Activated CD4-positive, alpha-beta memory T cell treated with anti-CD3 and anti-CD28 coated beads, Interleukin-2, amount 10 ng/mL, durations not matched to agents 7 days and 5 days (primary cell): ENCODE data around the gene MYMX. TPM values are rescaled to one million over a fixed set of nuclear protein-coding genes. Genes with fewer than 3 reads are reported as not detected.

Experiments used
- CTCF ChIA-PET: fragments of 350-600 bp; sonication (Branson Sonifier 250); formaldehyde crosslinking; loops from one replicate; lab custom pipeline; 2021; ENCODE audit warnings: antibody characterized with exemption, inconsistent platforms; lab: Charles Lee
- POLR2A ChIA-PET: fragments of 350-600 bp; sonication (Branson Sonifier 250); formaldehyde crosslinking; loops from one replicate; lab custom pipeline; 2021; ENCODE audit warnings: antibody characterized with exemption; lab: Charles Lee
- DNase-seq: peaks from one replicate; pipeline ENCODE4 v3.0.0-alpha.2; 2020
- H3K27ac Mint-ChIP-seq: one replicate; pipeline ENCODE4 v1.8.0; 2021; ENCODE audit warnings: mild to moderate bottlenecking, mixed read lengths
- H3K27me3 Mint-ChIP-seq: one replicate; pipeline ENCODE4 v1.8.0; 2021; ENCODE audit warnings: mixed read lengths
- H3K36me3 Mint-ChIP-seq: one replicate; pipeline ENCODE4 v1.8.0; 2021; ENCODE audit warnings: low read depth, mixed read lengths
- H3K4me1 Mint-ChIP-seq: one replicate; pipeline ENCODE4 v1.8.0; 2021; ENCODE audit warnings: mixed read lengths
- H3K4me3 Mint-ChIP-seq: one replicate; pipeline ENCODE4 v1.8.0; 2021; ENCODE audit warnings: mild to moderate bottlenecking, mixed read lengths
- H3K9me3 Mint-ChIP-seq: one replicate; pipeline ENCODE4 v1.8.0; 2021; ENCODE audit warnings: mixed read lengths
- total RNA-seq, 2 experiments: library from RNA; stranded (reverse); gene quantifications; one replicate each; pipeline ENCODE4 v1.2.3, GENCODE V29; 2021

MYMX gene
- total RNA-seq, 2 experiments from 2014 or later: not detected

DNA sequence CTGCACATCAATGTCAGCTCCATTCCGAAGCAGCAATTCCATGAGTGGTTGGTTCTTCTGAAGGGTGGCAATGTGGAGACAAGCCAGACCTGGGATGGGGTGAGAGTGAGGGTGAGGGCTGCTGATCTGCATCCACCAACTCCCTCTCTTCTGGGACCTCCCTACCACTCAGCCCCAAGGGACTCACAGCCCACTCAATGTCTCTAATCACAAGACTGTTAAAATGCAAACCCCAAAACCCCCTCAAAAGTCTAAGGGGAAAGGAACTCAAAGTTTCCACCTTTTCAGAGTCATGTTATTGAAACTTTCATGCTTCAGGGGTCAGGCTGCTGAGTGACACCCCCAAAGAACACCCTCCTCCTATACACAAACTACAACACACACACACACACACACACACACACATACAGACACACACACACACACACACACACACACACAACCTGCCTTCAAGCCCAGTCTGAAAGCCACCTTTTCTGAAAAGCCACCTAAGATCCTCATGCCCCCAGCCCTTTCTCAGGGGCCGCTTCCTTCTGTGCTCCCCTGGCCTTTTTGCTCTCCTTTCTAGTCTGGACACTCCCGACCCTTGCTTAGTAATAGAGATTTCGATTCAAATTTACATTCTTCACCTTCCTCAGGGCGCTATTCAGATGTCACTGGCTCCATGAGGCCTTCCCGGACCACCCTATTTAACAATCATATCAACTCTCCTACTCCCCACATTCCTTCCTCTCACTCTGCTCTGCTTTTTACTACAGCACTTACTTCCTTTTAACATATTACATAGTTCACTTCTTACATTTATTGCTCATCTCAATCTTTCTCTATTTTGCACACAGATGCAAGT, 43.9 kb downstream of the MYMX start:
- DNase-seq: no peak
- CTCF ChIA-PET: no interaction called here
- H3K4me3 Mint-ChIP-seq: no peak overlapping the region
- POLR2A ChIA-PET: interaction anchor here (1.2 to 8.1 kb wide), 3 partner anchors 7 to 14 kb away, joined by 3 to 110 read pairs (median 64); partner anchors contain the start of gene HSP90AB1
- H3K9me3 Mint-ChIP-seq: no peaks in the 10 kb centered on the region
- no peaks in the 10 kb centered on the region for H3K27me3 Mint-ChIP-seq
- peaks cover 50% of the 10 kb centered on the region for H3K36me3 Mint-ChIP-seq
- H3K27ac Mint-ChIP-seq: no peak overlapping the region
- H3K4me1 Mint-ChIP-seq: peaks cover 53% of the 10 kb centered on the region

GRCh38 chr6:44261581-44261980, 44.9 kb downstream of the MYMX start:
- H3K27ac Mint-ChIP-seq: no peak overlapping the region
- POLR2A ChIA-PET: interaction anchor here (6.5 to 8.1 kb wide), 2 partner anchors 8 to 14 kb away, joined by 64 to 110 read pairs; partner anchors contain the start of gene HSP90AB1
- DNase-seq: no peak
- H3K4me3 Mint-ChIP-seq: no peak overlapping the region
- no peaks in the 10 kb centered on the region for H3K27me3 Mint-ChIP-seq
- no peaks in the 10 kb centered on the region for H3K9me3 Mint-ChIP-seq
- H3K36me3 Mint-ChIP-seq: peaks cover 47% of the 10 kb centered on the region
- peaks cover 52% of the 10 kb centered on the region for H3K4me1 Mint-ChIP-seq
- CTCF ChIA-PET: interaction anchor here (1.2 to 1.5 kb wide), 2 partner anchors 37 to 44 kb away, joined by 3 to 5 read pairs; no protein-coding TSS in a partner anchor

- Mint-ChIP-seq H3K27me3 (peaks cover 1% of the 10 kb centered on the region), H3K4me3 (peak overlapping the region; percentile 97), H3K36me3 (peaks cover 45% of the 10 kb centered on the region), H3K27ac (peak overlapping the region; percentile 94), H3K4me1 (peaks cover 52% of the 10 kb centered on the region), H3K9me3 (no peaks in the 10 kb centered on the region)
- CTCF ChIA-PET: interaction anchor here (0.6 to 1.5 kb wide), 4 partner anchors 17 to 89 kb away, joined by 3 to 5 read pairs (median 4); no protein-coding TSS in a partner anchor
- no peak for DNase-seq
- POLR2A ChIA-PET: interaction anchor here (1.1 to 8.1 kb wide), 5 partner anchors 9 to 125 kb away, joined by 3 to 110 read pairs (median 6); partner anchors contain the start of genes AARS2, CDC5L and HSP90AB1
Observed at GRCh38 chr6:44262467-44263353, 46.0 kb downstream of the MYMX start.

DNA sequence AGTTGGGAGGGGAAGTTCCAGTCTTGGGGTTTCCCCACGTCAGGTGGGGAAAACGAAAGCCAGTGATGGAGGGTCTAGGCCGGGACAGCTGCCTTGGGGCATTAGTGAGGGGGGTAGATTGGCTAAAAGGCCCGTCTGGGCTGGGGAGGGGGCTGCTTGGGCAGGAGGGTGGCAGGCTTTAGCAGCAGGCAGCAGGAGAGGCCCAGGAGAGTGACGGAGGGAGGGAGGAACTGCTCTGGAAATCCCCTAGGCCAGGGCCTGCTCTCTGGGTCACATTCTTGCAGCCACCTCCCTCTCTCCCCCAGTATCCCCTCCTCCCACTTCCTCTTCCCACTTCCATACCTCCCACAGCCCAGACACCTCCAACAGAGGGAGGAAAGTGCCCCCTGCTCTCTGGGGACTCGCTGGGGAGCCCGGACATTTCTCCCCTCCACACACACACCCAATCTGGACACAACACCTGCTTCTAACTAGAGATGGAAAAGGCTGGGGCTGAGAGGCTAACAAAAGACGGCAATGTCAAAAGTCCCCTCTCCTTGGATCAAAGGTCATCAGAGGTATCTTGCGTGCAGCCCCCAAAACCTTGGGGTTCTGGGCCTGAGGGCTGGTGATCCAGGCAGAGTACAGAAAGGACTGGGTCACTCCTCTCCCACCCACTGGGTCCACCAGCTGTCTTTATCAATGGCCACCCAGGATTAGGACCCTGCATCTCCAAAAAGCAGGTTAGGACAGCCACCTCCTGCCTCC, 46.8 kb downstream of the MYMX start:
- Mint-ChIP-seq H3K27me3 (peaks cover 7% of the 10 kb centered on the region), H3K4me1 (peaks cover 46% of the 10 kb centered on the region), H3K4me3 (peak overlapping the region; percentile 97), H3K9me3 (no peaks in the 10 kb centered on the region), H3K27ac (peak overlapping the region; percentile 94), H3K36me3 (peaks cover 38% of the 10 kb centered on the region)
- CTCF ChIA-PET: interaction anchor here (1.1 to 2.1 kb wide), 5 partner anchors 8 to 72 kb away, joined by 3 to 9 read pairs (median 6); partner anchors contain the start of gene AARS2
- POLR2A ChIA-PET: interaction anchor here (1.2 to 8.1 kb wide), 4 partner anchors 10 to 39 kb away, joined by 3 to 110 read pairs (median 35); partner anchors contain the start of gene HSP90AB1
- peak; percentile 45 for DNase-seq

DNA sequence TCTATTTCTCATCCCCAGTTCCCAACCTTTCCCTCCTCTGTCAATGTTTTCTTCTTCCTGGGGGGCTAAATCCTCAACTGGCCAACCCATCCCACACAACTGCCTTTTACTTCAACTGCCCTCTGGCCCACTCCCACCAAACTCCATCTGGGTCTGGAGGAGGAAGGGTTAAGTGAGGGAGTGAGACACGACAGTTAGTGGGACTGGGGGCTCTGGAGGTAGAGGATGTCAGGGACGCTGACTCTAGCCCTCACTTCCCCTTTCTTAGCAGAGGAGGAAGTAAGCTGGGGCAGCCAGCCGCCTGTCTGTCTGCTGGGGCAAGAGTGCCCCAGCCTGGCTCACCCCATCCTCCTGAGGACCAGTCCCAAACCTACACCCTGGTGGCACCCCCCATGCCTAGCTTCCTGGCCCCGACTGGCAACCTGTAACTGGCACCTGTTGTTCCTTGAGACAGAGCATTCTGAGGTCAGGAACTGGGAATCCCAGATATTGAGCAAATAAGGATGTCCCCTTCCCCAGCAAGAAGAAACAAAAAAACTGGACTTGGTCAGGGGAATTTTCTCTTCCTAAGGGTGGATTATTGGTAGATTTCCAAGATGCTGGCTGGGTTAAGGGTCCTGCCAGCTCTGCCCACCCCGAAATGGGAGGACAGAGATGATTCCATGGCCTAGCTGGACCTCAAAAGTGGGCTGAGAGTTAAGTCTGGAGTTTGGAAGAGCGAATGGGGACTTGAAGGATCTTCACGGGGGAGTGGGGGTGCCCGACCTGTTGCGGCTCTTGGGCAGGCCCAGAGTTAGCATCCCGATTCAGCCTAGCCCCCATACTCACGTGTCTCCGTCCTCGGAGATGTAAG, 47.7 kb downstream of the MYMX start:
- no peaks in the 10 kb centered on the region for H3K9me3 Mint-ChIP-seq
- H3K36me3 Mint-ChIP-seq: peaks cover 32% of the 10 kb centered on the region
- peak overlapping the region; percentile 97 for H3K4me3 Mint-ChIP-seq
- POLR2A ChIA-PET: interaction anchor here (0.7 to 8.1 kb wide), 6 partner anchors 10 to 123 kb away, joined by 3 to 110 read pairs (median 5); partner anchors contain the start of genes HSP90AB1 and SLC29A1
- H3K4me1 Mint-ChIP-seq: peaks cover 48% of the 10 kb centered on the region
- CTCF ChIA-PET: interaction anchor here (0.9 to 2.1 kb wide), 10 partner anchors 9 to 74 kb away, joined by 3 to 9 read pairs (median 6); partner anchors contain the start of gene AARS2
- H3K27ac Mint-ChIP-seq: peak overlapping the region; percentile 94
- DNase-seq: peak; percentile 62
- H3K27me3 Mint-ChIP-seq: peaks cover 15% of the 10 kb centered on the region

DNA sequence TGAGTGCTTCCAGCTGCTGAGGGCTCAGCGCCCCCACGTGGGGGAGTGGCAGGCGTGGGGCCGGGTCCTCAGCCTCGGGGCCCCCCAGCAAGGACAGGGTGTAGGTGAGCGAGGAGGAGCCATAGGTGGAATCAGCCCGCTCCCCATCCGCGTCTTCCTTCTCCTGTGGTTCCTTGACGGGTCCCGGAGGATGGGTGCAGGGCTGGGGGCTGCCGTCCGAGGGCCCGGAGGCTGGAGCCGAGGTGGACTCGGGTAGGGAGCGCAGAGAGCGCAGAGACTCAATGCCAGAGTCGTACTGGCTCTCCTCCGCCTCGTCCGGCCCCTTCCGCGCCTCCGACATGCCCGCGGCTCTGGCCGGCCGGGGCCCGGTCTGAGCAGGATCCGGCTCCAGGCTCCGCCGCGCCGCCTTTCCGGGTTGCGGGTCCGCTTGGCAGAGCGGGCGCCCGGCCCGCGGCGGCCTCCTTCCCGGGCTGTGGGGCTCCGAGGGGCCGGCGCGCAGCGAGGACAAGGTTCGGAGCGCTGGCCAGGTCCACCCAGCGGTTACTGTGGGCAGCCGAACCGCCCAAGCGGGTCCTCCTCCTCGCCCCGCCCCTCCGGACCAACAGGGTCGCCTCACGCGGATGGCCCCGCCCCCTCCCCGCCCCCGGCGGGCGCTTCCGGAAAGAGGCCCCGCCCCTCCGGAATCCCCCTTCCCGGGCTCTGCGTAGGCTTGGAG, 48.4 kb downstream of the MYMX start, which contains the start of gene NFKBIE:
Gene NFKBIE (minus strand): TSS at position 545 of the 715 bp plus-strand sequence. CDS start 205 bp downstream, at position 340.
- ChIA-PET CTCF (interaction anchor here (0.9 to 2.1 kb wide), 10 partner anchors 10 to 73 kb away, joined by 3 to 9 read pairs (median 6); partner anchors contain the start of gene AARS2), POLR2A (interaction anchor here (0.7 to 8.1 kb wide), 6 partner anchors 11 to 122 kb away, joined by 3 to 110 read pairs (median 5); partner anchors contain the start of genes HSP90AB1 and SLC29A1)
- Mint-ChIP-seq H3K4me3 (peak within 1 kb of the TSS; percentile 97), H3K27ac (peak within 1 kb of the TSS; percentile 94), H3K27me3 (peaks cover 23% of the 10 kb centered on the region), H3K36me3 (peaks cover 27% of the 10 kb centered on the region), H3K4me1 (peaks cover 55% of the 10 kb centered on the region), H3K9me3 (no peaks in the 10 kb centered on the region)
- peak; percentile 94 for DNase-seq

GRCh38 chr6:44265722-44266233, 49.1 kb downstream of the MYMX start:
- no peak for DNase-seq
- peaks cover 23% of the 10 kb centered on the region for H3K36me3 Mint-ChIP-seq
- H3K27ac Mint-ChIP-seq: peak overlapping the region; percentile 80
- peak overlapping the region; percentile 97 for H3K4me3 Mint-ChIP-seq
- H3K4me1 Mint-ChIP-seq: peaks cover 55% of the 10 kb centered on the region
- ChIA-PET POLR2A (interaction anchor here (6.5 to 8.1 kb wide), 2 partner anchors 12 to 18 kb away, joined by 64 to 110 read pairs; partner anchors contain the start of gene HSP90AB1), CTCF (interaction anchor here (1.8 to 4.0 kb wide), 3 partner anchors 10 to 72 kb away, joined by 9 to 24 read pairs (median 9); partner anchors contain the start of gene AARS2)
- no peaks in the 10 kb centered on the region for H3K9me3 Mint-ChIP-seq
- peaks cover 23% of the 10 kb centered on the region for H3K27me3 Mint-ChIP-seq

DNA sequence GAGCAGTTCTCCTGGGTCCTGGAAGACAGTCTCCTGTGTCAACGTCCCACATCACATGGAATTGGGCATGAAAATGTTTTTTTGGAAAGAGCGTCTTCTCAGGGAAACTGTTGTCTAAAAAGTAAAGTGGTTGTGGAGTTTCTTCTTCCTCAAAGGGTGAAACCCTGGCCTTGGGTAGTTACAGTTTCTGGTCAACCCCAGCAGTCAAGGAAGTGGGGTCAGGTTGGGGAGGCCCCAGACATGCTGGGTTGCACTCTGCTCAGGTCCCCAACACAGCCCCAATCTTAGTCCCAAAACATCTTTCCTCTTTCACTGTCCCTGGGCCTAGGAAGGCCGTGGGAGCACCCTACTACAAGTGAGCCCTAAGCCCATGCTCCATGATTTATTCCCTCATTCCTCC, 49.6 kb downstream of the MYMX start:
- DNase-seq: no peak
- Mint-ChIP-seq H3K27ac (peak overlapping the region; percentile 56), H3K27me3 (peaks cover 27% of the 10 kb centered on the region), H3K4me1 (peaks cover 54% of the 10 kb centered on the region), H3K4me3 (peak overlapping the region; percentile 97), H3K9me3 (no peaks in the 10 kb centered on the region), H3K36me3 (peaks cover 17% of the 10 kb centered on the region)
- ChIA-PET POLR2A (interaction anchor here (2.5 to 8.1 kb wide), 3 partner anchors 12 to 46 kb away, joined by 11 to 110 read pairs (median 64); partner anchors contain the start of genes AARS2 and HSP90AB1), CTCF (interaction anchor here (0.6 to 4.2 kb wide), 7 partner anchors 21 to 170 kb away, joined by 3 to 69 read pairs (median 3); partner anchors contain the start of gene AARS2)

- H3K4me1 Mint-ChIP-seq: peaks cover 49% of the 10 kb centered on the region
- no peak overlapping the region for H3K27ac Mint-ChIP-seq
- ChIA-PET CTCF (interaction anchor here (0.7 to 4.2 kb wide), 14 partner anchors 11 to 188 kb away, joined by 3 to 69 read pairs (median 6); partner anchors contain the start of genes AARS2 and SLC35B2), POLR2A (interaction anchor here (0.8 to 8.1 kb wide), 5 partner anchors 13 to 76 kb away, joined by 3 to 110 read pairs (median 11); partner anchors contain the start of genes AARS2 and HSP90AB1)
- H3K36me3 Mint-ChIP-seq: peaks cover 17% of the 10 kb centered on the region
- peaks cover 35% of the 10 kb centered on the region for H3K27me3 Mint-ChIP-seq
- DNase-seq: no peak
- no peak overlapping the region for H3K4me3 Mint-ChIP-seq
- H3K9me3 Mint-ChIP-seq: no peaks in the 10 kb centered on the region
Observed at GRCh38 chr6:44267252-44267651, 50.5 kb downstream of the MYMX start.
